HG03060 (cell line): ENCODE data around the gene TRANK1.

ENCODE experiments used
- ATAC-seq: cut with Tn5 transposase; IDR thresholded peaks from one replicate; pipeline ENCODE4 v1.9.1; 2021; ENCODE audit warnings: low read depth, moderate number of reproducible peaks; ENCODE audit not compliant: unreplicated experiment

Gene TRANK1

DNA sequence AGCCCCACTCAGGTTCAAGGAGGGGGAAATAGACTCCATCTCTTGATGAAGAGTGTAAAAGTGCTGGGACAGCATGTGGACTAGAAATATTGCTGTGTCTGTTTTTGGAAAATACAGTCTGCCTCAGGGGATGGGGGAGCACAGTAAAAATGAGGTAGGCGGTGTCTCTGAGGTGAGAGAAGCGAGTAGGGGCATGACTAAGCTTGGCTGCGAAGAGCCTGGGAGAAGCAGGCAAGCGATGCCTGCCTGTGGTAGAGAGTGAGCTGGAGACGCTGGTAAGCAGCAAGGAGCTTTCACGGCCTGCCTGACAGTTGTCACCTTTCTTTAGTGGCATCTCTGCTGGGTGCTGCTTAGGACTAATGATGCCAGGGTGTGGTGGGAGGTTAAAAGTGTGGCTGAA is 131.5 kb downstream of the TRANK1 start:
- no peak for ATAC-seq

DNA sequence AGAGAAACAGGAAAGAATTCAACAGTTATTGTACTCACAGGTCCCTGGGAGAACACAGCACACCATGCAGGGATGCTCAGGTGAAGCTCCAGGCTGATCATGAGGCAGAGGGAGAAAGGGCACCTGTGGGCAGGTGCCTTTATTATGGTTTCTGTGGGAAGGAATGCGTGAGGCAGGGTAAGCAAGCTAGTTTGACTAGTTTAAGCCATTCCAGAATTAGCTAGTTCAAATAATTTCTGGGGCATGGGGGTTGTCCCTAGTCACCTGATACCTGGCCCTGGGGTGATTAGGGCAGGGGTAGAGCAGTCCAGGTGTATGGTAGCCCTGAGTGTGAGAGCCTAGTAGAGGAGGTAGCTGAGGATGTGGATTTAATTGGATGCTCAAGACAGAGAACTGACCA is 132.6 kb downstream of the TRANK1 start:
- no peak for ATAC-seq

DNA sequence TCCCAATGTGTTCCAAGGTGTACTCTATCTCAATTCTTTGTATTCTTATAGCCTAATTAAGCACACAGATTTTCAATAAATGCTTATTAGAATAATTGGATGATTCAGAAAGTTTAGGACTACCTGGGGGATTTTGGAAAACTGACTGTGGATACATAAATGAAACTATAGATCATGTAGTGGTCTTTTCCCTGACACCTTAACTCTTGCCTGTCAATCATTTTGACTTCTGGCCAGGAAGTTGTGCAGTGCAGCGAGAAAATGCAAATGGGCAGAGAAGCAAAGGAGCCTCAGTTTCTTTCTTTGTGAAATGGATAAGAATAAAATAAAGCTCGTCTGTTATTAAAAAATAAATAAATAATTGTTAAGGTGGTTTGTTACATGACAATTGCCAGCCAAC is 133.1 kb downstream of the TRANK1 start:
- ATAC-seq: no peak

DNA sequence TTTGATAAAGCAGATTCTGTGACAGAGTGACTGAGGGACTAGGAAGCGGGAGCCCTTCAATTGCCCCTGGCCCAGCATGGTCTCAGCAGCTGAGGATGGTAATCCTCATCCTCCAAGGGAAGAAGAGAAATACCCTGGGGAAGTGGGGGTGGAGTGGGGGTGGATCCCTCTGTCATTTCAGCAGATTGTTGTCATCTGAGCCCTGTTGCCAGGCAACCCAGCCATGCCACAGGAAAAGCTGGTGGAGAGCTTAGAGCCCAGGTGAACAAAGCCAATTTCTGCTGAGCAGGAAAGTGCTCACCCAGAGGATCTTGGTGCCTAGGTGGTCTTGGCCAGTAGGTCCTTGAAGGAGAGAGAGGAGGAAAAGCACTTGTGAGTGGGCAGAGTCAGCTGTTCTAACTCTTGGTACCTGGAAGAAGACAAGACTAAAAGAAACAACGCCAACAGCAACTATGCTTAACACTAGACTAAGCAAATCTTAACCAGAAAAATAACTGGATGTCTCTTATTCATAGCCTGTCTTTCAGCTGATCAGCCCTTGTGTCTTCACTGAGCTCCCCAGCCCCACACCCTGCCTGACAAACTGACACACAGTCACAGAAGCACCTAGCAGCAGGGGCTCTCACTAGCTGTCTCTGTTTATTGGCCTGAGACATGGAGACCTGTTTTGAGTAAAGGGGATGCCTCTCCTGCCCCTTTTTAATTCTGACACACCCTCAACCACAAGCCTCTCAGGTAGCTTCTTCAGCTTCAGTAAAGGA is 140.4 kb downstream of the TRANK1 start:
- ATAC-seq: no peak

DNA sequence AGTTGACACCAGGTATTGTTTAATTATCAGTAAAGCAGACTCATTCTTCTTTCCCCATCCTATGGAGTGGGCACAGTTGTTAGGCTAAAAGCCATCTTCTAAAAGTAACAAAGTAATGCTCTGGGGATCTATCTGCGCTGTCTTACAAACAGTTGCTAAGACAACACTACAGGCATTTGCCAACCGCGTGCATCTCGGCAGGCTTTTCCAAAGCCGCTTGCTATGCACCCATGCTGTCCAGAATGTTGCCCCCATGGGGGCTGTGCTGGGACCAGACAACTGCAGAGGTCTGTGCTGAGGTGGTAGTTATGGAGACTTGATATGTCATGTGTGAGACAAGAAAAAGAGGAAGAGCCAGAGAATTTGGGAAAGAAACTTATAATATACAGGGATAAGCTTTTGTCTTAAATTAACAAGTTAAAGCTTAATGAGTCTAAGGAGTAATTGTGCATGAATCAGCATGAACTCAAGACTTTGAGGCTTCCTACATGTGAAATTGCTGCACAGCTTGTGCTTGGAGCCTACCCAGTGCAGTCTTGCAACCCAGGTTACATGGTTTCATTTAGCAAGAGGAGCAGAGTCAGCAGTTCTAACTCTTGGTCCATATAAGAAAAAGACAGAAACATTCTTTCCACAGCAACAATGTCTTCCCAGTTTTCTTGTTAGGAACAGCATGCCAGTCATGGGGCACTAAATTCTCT is 141.6 kb downstream of the TRANK1 start:
- no peak for ATAC-seq

- ATAC-seq: no peak
These were observed 144.2 kb downstream of the TRANK1 start for GRCh38 chr3:36800533-36801116.

DNA sequence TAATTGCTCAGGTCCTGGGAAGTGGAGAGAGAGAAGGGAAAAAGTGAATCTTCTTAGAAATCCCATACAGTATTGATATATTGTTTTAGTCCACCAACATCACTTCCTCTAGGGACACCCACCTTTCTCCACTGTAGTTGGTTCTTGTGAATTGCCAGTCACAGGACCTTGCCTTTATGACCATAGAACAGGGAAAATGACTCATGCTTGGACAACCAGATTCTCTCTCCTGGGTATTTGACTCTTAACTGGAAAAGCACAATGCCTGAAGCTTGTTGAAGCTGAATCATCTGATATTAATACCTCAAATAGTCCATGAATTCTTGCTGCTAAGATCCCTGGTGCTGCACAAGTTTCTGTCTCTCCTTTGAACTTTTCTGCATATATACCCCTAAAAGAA is 148.0 kb downstream of the TRANK1 start:
- no peak for ATAC-seq

DNA sequence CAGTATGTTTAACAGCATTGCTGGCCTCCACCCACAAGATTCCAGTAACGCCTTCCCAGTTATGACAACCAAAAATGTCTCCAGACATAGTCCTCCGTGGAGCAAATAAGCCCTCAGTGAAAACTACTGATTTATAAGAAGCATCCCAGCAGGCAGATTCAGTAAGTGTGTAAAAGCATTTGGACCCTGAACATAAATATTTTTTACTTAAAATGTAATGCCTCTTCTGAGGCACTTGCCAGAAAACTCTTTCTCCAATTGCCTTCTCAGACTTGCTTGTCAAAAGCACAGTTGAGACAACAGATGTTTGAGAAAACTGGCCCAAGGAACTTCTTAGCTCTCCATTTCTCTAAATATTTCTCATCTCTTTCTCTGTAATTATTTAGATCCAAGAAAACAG is 148.7 kb downstream of the TRANK1 start:
- ATAC-seq: no peak

GRCh38 chr3:36795622-36796021 is 149.2 kb downstream of the TRANK1 start:
- no peak for ATAC-seq

DNA sequence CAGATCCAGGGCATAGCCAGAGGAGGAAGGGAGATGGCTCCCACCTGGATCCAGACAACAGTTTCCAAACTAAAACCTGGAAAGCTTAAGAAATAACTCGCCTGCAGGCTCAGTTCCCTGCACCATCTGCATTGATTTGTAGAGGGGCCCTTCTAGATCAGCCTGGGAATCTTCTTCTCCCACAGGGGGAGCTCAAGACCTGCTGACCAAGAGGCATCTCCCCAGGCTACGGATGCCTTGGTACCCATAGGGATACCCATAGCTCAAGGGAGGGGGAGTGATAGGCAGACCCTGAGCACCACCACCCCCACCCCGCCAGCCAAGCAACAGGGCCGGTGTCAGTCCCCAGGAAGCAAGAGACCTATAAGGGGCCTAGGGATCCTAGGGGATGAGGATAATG is 152.5 kb downstream of the TRANK1 start:
- ATAC-seq: no peak

DNA sequence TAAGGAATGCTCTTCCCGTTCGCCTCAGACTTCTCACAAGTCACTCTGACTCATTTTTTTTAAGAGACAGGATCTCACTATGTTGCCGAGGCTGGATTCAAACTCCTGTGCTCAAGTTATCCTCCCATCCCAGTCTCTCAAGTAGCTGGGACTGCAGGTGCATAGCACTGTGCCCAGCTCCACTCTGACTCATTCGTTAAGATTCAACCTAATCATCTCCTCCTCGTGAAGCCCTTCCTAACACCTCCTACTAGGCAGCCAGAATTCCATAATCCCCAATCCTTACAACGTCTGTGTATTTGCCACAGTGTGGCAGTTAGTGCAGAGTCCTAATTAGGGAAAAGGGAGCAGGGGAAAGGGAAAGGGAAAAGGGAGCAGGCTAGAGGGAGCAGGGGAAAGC is 154.1 kb downstream of the TRANK1 start:
- no peak for ATAC-seq

GRCh38 chr3:36786921-36787890 is 157.6 kb downstream of the TRANK1 start:
- ATAC-seq: no peak

DNA sequence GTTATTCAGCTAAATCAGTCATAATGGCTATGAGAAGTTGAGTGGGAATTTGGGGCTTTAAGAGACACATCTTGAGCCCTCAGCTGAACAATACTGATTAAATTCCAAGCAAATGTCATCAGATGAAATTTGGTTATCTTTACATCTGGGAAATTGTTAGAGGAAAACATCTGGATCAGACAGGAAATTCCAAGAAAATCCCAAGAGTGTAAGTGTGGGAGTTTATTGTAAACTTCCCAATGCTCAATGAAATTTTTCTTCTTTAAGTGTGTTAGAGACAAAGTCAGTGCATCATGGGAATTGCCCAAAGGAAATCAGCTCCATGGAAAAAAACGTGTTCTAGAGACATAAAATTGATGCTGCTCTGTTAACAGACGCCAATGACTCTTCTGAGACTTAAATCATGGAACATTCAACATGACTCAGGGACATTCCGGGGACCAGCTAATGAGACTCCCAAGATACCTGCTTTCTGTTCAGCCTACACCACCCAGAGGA is 160.7 kb downstream of the TRANK1 start:
- ATAC-seq: no peak

DNA sequence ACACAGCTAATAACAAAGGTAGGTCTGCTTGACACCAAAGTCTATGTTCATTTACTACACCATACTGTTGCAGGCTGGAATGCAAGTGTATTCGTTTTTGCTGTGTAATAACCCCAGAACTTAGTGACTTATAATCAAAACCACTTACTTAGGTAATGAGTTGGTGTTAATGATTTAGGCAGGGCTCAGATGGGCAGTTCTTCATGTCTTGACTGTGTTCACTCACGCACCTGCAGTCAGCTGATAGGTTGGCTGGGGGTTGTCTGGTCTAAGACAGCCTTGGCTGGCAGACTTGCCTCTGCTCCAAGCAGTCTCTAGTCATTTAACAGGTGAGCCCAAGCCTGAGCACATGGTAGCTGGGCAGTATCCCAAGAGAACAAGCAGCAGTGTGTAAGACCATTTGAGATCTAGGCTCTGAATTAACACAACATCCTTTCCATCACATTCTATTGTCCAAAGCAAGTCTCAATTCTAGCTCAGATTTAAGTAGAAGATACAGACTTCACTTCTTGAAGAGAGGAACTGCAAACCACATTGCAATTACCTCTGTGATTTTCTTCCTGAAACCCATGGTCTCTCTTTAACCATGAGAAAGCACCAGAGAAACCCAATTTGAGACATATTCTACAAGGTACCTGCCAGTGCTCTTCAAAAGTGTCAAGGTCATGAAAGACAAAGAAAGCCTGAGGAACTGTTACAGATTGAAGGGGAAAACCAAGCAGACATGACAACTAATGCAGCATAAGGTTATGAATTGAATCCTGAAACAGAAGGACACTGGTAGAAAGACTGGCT is 167.2 kb downstream of the TRANK1 start:
- ATAC-seq: no peak
